ENCODE data around the gene UQCC2. TPM values are rescaled to one million over a fixed set of nuclear protein-coding genes. Genes with fewer than 3 reads are reported as not detected.

UQCC2 gene
- total RNA-seq, 1 experiment from 2014 or later = 49.0 TPM

DNA sequence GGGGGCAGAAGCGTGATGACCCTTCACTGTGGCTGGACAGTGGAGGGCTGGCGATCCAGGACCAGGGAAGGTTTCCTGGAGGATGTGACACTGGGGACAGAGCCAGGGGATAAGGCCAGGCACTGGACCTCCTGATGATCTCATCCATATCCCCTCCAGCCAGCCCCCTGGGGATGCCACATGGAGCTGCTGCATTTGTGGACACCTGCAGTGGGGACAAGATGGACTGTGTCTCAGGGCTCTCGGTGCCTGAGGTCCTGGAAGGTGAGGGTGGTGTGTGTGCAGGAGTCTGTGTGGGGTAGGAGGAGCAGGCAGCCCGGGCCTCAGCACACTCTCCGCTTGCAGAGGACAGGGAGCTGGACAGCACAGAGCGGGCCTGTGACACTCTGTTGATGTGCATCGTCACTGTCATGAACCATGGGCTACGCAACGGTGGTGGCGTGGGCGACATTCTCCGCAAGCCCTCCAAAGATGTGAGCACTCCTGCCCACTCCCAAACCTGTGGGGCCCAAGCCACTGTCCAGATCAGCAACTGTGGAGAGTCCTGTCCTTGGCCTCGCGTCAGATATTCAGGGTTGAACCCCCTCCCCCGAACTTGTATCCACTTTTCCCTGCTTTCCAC lies 19.9 kb downstream of the UQCC2 start:
- no peak for DNase-seq (ENCODE audit: low spot score)

- DNase-seq (ENCODE audit: low spot score) = no peak
These were observed 20.7 kb downstream of the UQCC2 start for GRCh38 chr6:33690766-33691165.

DNA sequence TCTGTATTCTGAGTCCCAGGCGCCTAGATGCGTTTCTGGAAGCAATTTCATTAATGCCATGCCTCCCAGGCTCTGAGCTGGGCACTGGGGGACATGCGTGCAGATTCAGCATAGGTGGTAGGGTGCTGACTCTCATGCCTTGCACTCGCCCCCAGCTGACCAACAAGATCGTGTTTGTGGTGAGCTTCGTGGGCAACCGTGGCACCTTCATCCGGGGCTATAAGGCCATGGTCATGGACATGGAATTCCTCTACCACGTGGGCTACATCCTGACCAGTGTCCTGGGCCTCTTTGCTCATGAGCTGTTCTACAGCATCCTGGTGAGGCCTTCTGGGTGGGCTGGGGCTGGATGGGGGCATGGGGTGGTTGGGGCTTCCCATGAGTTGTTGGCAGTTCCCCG lies 21.6 kb downstream of the UQCC2 start:
- no peak for DNase-seq (ENCODE audit: low spot score)

DNA sequence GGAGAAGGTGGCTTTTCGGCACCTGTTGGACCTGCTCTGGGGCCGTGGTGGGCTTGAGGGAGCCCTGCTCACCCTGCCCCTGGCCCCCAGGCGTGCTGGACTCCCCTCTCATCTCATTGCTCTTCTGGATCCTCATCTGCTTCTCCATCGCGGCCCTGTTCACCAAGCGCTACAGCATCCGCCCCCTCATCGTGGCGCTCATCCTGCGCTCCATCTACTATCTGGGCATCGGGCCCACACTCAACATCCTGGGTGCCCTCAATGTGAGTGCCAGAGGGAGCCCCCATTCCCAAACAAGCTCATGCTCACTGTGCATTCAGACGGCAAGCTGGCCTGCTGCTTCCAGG lies 22.4 kb downstream of the UQCC2 start:
- DNase-seq (ENCODE audit: low spot score) = no peak

GRCh38 chr6:33688451-33689147 lies 22.9 kb downstream of the UQCC2 start:
- DNase-seq (ENCODE audit: low spot score) = no peak

DNA sequence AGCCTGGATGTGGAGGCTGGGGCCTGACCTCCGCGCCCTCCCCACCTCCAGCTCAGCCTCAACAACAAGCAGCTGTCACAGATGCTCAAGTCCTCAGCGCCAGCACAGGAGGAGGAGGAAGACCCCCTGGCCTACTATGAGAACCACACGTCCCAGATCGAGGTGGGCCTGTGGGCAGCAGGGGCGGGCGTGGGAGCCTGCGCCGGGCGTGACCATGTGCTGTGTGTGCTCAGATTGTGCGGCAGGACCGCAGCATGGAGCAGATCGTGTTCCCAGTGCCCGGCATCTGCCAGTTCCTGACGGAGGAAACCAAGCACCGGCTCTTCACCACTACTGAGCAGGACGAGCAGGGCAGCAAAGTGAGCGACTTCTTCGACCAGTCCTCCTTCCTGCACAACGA lies 23.5 kb downstream of the UQCC2 start:
- DNase-seq (ENCODE audit: low spot score) = no peak

- DNase-seq (ENCODE audit: low spot score) = no peak
These were observed 24.2 kb downstream of the UQCC2 start for GRCh38 chr6:33686981-33687975.

- DNase-seq (ENCODE audit: low spot score) = no peak
These were observed 25.1 kb downstream of the UQCC2 start for GRCh38 chr6:33686225-33686924.

DNA sequence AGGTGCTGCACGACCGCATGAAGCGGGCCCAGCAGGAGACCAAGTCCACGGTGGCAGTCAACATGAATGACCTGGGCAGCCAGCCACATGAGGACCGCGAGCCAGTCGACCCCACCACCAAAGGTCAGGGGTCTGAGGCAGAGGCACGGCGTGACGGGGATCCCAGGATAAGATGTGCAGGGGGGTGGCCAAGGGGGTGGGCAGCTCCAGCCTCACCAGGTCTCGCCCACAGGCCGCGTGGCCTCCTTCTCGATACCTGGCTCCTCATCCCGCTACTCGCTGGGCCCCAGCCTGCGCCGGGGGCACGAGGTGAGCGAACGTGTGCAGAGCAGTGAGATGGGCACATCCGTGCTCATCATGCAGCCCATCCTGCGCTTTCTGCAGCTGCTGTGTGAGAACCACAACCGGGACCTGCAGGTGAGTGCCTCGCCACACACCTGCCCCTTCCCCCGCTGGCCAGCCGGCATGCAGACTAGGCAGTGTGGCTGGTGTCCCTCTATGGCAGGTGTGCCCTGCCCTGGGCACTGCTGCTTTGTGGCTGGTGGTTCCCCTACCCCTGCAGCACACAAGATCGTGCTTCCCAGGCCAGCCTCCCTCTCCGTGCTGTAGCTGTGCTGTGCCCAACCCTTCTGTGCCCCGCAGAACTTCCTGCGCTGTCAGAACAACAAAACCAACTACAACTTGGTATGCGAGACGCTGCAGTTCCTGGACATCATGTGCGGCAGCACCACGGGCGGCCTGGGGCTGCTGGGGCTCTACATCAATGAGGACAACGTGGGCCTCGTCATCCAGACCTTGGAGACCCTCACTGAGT lies 25.9 kb downstream of the UQCC2 start:
- no peak for DNase-seq (ENCODE audit: low spot score)

DNA sequence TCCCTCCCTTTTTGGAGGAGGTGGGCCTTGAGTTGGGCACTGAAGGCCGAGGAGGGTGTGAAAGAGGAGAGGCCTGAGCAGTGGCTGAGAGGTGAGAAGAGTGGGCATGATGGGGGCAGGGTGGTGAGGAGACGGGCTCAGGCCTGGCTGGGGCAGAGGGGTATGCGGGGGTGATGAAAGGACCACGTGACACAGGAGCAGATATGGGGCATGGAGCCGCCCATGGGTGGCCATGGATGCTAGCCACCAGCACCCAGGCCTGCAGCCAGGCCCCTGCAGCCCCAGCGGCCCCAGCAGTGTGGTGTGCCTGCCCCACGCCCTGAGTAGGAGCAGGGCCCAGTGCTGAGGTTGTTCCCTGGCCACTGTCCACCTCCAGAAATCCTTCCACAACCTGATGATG lies 26.5 kb downstream of the UQCC2 start:
- DNase-seq (ENCODE audit: low spot score) = no peak

- no peak for DNase-seq (ENCODE audit: low spot score)
These were observed 27.0 kb downstream of the UQCC2 start for GRCh38 chr6:33684428-33684896.

DNA sequence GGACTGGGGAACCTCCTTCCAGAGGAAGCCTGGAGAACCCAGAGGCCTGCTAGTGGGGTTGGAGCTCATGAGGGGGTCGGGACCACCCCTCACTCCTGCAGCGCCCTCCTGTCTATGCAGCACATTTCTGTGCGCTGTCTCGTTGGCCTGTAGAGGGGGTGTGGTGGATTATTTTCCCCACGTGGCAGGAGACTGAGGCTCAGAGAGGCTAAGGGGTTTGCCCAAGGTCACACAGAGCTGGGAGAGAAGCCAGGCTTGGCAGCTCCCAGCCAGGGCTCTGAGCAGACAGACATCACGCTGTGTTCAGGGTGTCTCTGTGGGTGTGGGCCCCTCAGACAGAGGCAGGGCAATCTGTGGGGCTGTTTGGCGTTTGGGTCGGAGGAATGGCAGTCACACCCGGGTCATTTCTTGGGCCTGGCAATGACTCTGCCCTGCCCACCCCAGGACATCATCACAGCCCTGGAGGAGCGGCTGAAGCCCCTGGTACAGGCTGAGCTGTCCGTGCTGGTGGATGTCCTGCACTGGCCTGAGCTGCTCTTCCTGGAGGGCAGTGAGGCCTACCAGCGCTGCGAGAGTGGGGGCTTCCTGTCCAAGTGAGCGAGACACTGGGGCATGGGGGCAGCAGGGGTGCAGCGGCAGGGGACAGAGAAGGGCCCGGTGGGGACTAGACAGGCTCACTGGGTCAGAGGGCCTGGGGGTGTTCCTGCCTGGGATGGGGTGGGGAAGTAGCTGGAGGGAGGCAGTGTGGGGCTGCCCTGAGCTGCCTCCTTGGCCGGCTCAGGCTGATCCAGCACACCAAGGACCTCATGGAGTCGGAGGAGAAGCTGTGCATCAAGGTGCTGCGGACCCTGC lies 27.7 kb downstream of the UQCC2 start:
- DNase-seq (ENCODE audit: low spot score) = no peak

- no peak for DNase-seq (ENCODE audit: low spot score)
These were observed 28.4 kb downstream of the UQCC2 start for GRCh38 chr6:33683051-33683571.

DNA sequence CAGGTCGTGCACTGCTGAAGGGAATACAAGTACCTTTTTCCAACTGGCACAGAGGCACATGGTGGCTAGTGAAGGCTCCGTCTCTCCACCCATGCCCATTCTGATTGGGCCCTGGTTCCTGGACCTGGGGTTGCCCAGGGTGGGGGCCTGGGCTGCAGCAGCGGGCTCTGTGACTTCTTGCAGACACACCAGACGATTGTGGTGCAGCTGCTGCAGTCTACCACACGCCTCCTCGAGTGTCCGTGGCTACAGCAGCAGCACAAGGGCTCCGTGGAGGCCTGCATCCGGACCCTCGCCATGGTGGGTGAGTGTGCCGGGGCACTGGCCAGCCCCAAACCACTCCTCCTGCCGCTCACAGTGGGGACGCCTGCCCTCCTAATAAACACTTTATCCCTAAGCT lies 29.2 kb downstream of the UQCC2 start:
- DNase-seq (ENCODE audit: low spot score) = no peak

DNA sequence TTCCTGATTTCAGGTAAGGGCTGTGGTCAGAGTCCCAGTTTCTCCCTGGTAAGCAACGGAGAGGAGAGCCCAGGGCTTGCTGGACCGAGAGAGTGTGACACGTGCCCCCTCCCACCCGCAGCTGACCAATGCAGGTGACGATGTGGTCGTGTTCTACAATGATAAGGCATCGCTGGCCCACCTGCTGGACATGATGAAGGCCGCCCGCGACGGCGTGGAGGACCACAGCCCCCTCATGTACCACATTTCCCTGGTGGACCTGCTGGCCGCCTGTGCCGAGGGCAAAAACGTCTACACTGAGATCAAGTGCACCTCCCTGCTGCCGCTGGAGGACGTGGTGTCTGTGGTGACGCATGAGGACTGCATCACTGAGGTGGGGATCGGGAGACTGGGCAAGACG lies 31.7 kb downstream of the UQCC2 start:
- DNase-seq (ENCODE audit: low spot score) = no peak

- no peak for DNase-seq (ENCODE audit: low spot score)
These were observed 32.5 kb downstream of the UQCC2 start for GRCh38 chr6:33678932-33679490.

DNA sequence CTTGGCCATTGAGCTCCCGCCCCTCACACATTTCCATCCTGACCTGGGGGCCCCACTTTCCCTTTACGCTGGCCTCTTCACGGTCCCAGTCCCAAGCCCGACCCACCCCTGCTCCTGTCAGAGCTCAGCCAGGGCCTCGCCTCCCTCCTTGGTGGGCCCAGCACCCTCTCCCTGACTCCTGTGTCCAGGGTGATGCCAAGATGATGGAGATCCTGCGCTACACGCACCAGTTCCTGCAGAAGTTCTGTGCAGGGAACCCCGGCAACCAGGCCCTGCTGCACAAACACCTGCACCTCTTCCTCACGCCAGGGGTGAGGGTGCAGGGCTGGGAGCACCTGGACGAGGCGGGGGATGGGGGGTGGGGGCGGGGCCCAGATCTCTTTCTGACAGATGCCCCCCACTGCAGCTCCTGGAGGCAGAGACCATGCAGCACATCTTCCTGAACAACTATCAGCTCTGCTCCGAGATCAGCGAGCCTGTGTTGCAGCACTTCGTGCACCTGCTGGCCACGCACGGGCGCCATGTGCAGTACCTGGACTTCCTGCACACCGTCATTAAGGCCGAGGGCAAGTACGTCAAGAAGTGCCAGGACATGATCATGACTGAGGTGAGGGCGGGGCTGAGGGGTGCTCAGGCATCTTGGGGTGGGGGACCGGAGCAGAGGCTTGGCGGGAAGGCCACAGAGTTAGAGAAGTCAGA lies 33.1 kb downstream of the UQCC2 start:
- no peak for DNase-seq (ENCODE audit: low spot score)

GRCh38 chr6:33677689-33678088 lies 33.8 kb downstream of the UQCC2 start:
- DNase-seq (ENCODE audit: low spot score) = no peak

All from HT-29 (cell line).